Gastrocnemius medialis (tissue), 4 donors: ENCODE measurements around the gene SCLY. TPM values are rescaled to one million over a fixed set of nuclear protein-coding genes. Genes with fewer than 3 reads are reported as not detected.

Experiments used
- ATAC-seq, 2 donors: fragments of 150-250 bp; one replicate each; pipeline ENCODE4 v1.9.1; 2016
- DNase-seq, 2 donors: peaks; one replicate each; pipeline ENCODE4 v3.0.0-alpha.2; 2019
- H3K27ac ChIP-seq, 4 donors: fragments of 200-600 bp; sonication (generic); 1 replicate in 1 of 4; 2 replicates in 3 of 4; pipeline ENCODE4 v1.5.1; 2016 to 2018; ENCODE audit warnings: mild to moderate bottlenecking in 2 of 4, moderate library complexity in 1 of 4
- H3K27me3 ChIP-seq, 3 donors: fragments of 200-600 bp; sonication (generic) in 2 of 3; 1 replicate in 1 of 3; 2 replicates in 2 of 3; pipeline versions ENCODE4 v1.5.1 to v1.6.0; 2016 to 2019; ENCODE audit warnings: mild to moderate bottlenecking in 1 of 3, moderate library complexity in 1 of 3
- H3K36me3 ChIP-seq, 2 donors: fragments of 200-600 bp; sonication (generic) in 1 of 2; one replicate each; pipeline ENCODE4 v1.5.1; 2017 to 2018
- H3K4me1 ChIP-seq, 2 donors: fragments of 200-600 bp; sonication (generic) in 1 of 2; one replicate each; pipeline ENCODE4 v1.5.1; 2016 to 2017; ENCODE audit warnings: mild to moderate bottlenecking in 2 of 2
- H3K4me3 ChIP-seq, 4 donors: fragments of 200-600 bp; sonication (generic) in 3 of 4; 1 replicate in 1 of 4; 2 replicates in 3 of 4; pipeline ENCODE4 v1.5.1; 2016 to 2019; ENCODE audit warnings: mild to moderate bottlenecking in 2 of 4
- H3K9me3 ChIP-seq, 3 donors: fragments of 200-600 bp; sonication (generic) in 2 of 3; 1 replicate in 1 of 3; 2 replicates in 2 of 3; pipeline ENCODE4 v1.5.1; 2016 to 2019
- POLR2A ChIP-seq, 2 donors: fragments of 450-650 bp; IDR thresholded peaks; one replicate each; pipeline ENCODE4 v1.6.1; 2017; ENCODE audit warnings: antibody characterized with exemption in 2 of 2, mild to moderate bottlenecking in 2 of 2, moderate library complexity in 2 of 2
- in situ Hi-C, 4 donors: fragments of 200-750 bp; cut with MboI; loops; one replicate each; pipeline versions ENCODE4 v1.15.0 to v1.8.0; 2017; ENCODE audit warnings: low sequenced_read_pairs in 4 of 4
- intact Hi-C: fragments of 100-400 bp; cut with DNase I; formaldehyde crosslinking; loops from one replicate; pipeline ENCODE4 v1.15.1; 2023; ENCODE audit warnings: low total_unique reads
- total RNA-seq, 4 donors: library from RNA; depleted of rRNA; stranded (reverse); fragments of >200 nt; gene quantifications; one replicate each; pipeline versions ENCODE4 v1.1.0 to v1.2.3, GENCODE V29; 2016
- TF ChIP-seq, protein P1 (sequence below), 5 experiments: fragments of 450-650 bp in 3 of 5; fragments of 200-600 bp in 2 of 5; sonication (generic) in 2 of 5; IDR thresholded peaks in 4 of 5; conservative IDR thresholded peaks in 1 of 5; 1 replicate in 4 of 5; 2 replicates in 1 of 5; pipeline ENCODE4 v1.5.1; 2016 to 2019; ENCODE audit warnings: antibody characterized with exemption in 5 of 5, mild to moderate bottlenecking in 3 of 5, moderate library complexity in 3 of 5

Gene SCLY
- total RNA-seq, 4 donors from 2014 or later, result 3.3 to 9.7 (median 5.6) TPM

DNA sequence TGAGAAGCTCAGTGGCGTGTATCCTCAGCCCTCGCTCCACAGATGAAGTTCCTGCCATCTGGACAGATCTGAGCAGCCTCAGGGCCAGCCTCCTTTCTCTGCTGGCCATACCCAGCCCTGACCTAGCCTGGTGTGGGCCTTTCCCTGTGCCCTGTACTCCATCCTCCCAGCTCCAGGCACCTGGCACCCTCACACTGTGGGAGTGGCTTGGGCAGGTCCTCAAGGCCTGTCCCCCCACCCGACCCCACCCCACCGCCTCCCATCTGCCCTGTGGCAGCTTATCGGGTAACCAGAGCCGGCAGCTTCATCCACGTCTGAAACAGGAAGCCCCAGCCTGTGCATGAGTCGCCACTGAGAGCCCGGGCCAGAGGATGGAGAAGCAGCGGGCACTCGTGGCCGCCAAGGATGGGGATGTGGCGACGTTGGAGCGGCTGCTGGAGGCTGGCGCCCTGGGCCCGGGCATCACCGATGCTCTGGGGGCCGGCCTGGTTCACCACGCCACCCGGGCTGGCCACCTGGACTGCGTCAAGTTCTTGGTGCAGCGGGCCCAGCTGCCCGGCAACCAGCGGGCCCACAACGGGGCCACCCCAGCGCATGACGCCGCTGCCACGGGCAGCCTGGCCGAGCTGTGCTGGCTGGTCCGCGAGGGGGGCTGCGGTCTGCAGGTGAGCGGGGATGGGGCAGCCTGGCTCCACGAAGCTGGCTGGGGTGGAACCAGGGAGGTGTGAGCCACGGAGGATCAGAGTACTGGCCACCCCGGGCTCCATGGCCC is 39.4 kb downstream of the SCLY start, which contains the start of gene ESPNL:
ESPNL (plus strand) TSS at position 292 of the 772 bp plus-strand sequence; CDS start at position 372, 80 bp downstream.
- ATAC-seq (no peak), DNase-seq (no peak)
- Histone ChIP-seq H3K36me3 (no peaks in the 10 kb centered on the region), H3K27me3 (no peaks in the 10 kb centered on the region), H3K4me1 (no peaks in the 10 kb centered on the region), H3K9me3 (no peaks in the 10 kb centered on the region), H3K4me3 (no peak within 1 kb of the TSS), H3K27ac (no peak within 1 kb of the TSS)
- intact Hi-C loops (no loop called here), in situ Hi-C loops (no loop called here)
- TF ChIP-seq, protein P1, sequence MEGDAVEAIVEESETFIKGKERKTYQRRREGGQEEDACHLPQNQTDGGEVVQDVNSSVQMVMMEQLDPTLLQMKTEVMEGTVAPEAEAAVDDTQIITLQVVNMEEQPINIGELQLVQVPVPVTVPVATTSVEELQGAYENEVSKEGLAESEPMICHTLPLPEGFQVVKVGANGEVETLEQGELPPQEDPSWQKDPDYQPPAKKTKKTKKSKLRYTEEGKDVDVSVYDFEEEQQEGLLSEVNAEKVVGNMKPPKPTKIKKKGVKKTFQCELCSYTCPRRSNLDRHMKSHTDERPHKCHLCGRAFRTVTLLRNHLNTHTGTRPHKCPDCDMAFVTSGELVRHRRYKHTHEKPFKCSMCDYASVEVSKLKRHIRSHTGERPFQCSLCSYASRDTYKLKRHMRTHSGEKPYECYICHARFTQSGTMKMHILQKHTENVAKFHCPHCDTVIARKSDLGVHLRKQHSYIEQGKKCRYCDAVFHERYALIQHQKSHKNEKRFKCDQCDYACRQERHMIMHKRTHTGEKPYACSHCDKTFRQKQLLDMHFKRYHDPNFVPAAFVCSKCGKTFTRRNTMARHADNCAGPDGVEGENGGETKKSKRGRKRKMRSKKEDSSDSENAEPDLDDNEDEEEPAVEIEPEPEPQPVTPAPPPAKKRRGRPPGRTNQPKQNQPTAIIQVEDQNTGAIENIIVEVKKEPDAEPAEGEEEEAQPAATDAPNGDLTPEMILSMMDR (IDR thresholded peaks at IDR 0.05 in 4 of 5, conservative IDR thresholded peaks at IDR 0.05 in 1 of 5), result no peak
- TF ChIP-seq POLR2A (IDR thresholded peaks at IDR 0.05), result no peak

DNA sequence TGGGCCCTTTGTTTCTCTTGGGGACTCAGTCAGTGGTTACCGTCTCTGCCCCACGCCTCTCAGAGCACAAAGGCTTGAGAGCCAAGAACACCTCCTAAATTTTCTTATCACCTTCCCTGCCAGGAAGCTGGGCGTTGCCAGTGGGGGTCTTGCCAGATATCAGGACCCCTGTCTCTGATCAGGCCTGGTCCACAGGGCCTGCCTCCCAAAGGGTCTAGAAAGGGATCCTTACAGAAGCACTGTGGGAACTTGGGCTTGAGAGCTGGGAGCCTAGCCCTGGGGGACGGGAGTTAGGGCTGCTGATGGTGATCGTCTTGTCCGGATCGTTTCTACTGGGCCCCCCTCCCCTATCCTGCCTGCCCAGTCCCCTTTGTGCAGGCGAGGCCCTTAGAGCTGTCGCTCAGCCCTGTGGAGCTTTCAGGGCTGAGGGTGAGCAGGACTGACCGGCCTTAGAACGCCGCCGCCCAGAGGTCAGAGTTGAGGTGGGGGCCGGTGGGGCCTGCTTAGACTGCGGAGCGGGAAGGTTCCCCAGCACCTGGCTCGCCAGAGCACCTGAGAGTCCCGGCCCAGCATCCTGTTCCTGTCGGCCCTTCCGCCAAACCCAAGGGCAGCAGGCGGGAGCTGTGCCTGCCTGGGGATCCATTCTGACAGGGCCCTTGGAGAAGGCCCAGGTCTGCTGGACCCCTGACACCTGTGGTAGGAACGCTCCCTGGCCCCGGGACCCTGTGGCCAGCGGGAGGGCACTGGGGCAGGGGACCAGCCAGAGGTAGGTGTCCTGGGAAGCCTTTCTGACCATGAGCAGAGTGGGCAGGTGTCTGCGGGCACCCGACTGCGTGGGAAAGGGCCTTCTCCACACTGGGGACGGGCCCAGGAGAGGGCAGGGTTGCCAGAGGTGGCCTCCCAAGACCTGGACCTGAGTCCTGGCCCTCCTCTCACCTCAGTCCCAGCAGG is 40.3 kb downstream of the SCLY start:
- Histone ChIP-seq H3K27me3 (no peaks in the 10 kb centered on the region), H3K27ac (no peak overlapping the region), H3K36me3 (no peaks in the 10 kb centered on the region), H3K9me3 (no peaks in the 10 kb centered on the region), H3K4me1 (no peaks in the 10 kb centered on the region), H3K4me3 (no peak overlapping the region)
- in situ Hi-C loops, result no loop called here
- TF ChIP-seq, protein P1 (IDR thresholded peaks at IDR 0.05 in 4 of 5, conservative IDR thresholded peaks at IDR 0.05 in 1 of 5), result no peak
- ATAC-seq, result no peak
- no peak for DNase-seq
- intact Hi-C loops, result no loop called here

GRCh38 chr2:238101891-238102841 is 41.4 kb downstream of the SCLY start:
- H3K9me3 ChIP-seq, result no peaks in the 10 kb centered on the region
- H3K4me3 ChIP-seq, result no peak overlapping the region
- intact Hi-C loops (no loop called here), in situ Hi-C loops (no loop called here)
- no peaks in the 10 kb centered on the region for H3K36me3 ChIP-seq
- H3K27me3 ChIP-seq, result no peaks in the 10 kb centered on the region
- H3K27ac ChIP-seq, result no peak overlapping the region
- ATAC-seq (no peak), DNase-seq (no peak)
- H3K4me1 ChIP-seq, result no peaks in the 10 kb centered on the region
- TF ChIP-seq, protein P1 (IDR thresholded peaks at IDR 0.05 in 4 of 5, conservative IDR thresholded peaks at IDR 0.05 in 1 of 5), result no peak
- TF ChIP-seq POLR2A (IDR thresholded peaks at IDR 0.05), result no peak

GRCh38 chr2:238102865-238103264 is 42.1 kb downstream of the SCLY start:
- intact Hi-C loops, result no loop called here
- no peaks in the 10 kb centered on the region for H3K4me1 ChIP-seq
- no peak overlapping the region for H3K4me3 ChIP-seq
- in situ Hi-C loops, result no loop called here
- no peaks in the 10 kb centered on the region for H3K36me3 ChIP-seq
- H3K9me3 ChIP-seq, result no peaks in the 10 kb centered on the region
- ATAC-seq, result no peak
- H3K27me3 ChIP-seq, result no peaks in the 10 kb centered on the region
- no peak overlapping the region for H3K27ac ChIP-seq
- TF ChIP-seq, protein P1 (IDR thresholded peaks at IDR 0.05 in 4 of 5, conservative IDR thresholded peaks at IDR 0.05 in 1 of 5), result no peak
- TF ChIP-seq POLR2A (IDR thresholded peaks at IDR 0.05), result no peak
- no peak for DNase-seq
